K562 (cell line): ENCODE measurements around the gene SHBG. TPM values are rescaled to one million over a fixed set of nuclear protein-coding genes. Genes with fewer than 3 reads are reported as not detected.

Source experiments
- ATAC-seq: fragments of 200-7000 bp; cut with Tn5 transposase; 3 replicates; pipeline ENCODE4 v1.9.1; 2020; ENCODE audit warnings: moderate library complexity
- BruUV-seq: library from RNA; stranded (reverse); fragments of 400-500 nt; replicated peaks from 2 replicates; lab custom pipeline; 2021; lab: Mats Ljungman, UMichigan
- CTCF ChIA-PET: fragments of 300-600 bp; formaldehyde crosslinking; extraction: SDS; loops from one replicate; lab custom pipeline; 2021; ENCODE audit warnings: low intra/inter-chr PET ratio; lab: Yijun Ruan, JAX
- POLR2A ChIA-PET: fragments of 300-600, 350-650 bp; sonication (Branson Sonifier 250); formaldehyde crosslinking; extraction: SDS; loops from one replicate; lab custom pipeline; 2021; ENCODE audit warnings: antibody characterized with exemption, inconsistent platforms; lab: Yijun Ruan, JAX
- DNase-seq, 4 experiments: peaks; one replicate each; pipeline versions ENCODE4 v3.0.0 to v3.0.0-alpha.2; 2011 to 2018; ENCODE audit warnings: low spot score in 3 of 4, mixed read lengths in 3 of 4; ENCODE audit errors: extremely low read depth in 1 of 4
- FAIRE-seq: peaks from 2 replicates; lab custom pipeline; 2011; peaks lifted over from hg19 to GRCh38; lab: Jason Lieb, UNC
- H2AFZ ChIP-seq: 2 replicates; pipeline ENCODE4 v1.6.0; 2011; ENCODE audit warnings: low read depth, low read length, control low read depth, inconsistent platforms
- H3K27ac ChIP-seq: fragments of 200-600 bp; 3 replicates; pipeline ENCODE4 v1.8.0; 2011; ENCODE audit warnings: low read depth, mild to moderate bottlenecking, control low read depth, inconsistent platforms, low read length, moderate library complexity, mixed read lengths; ENCODE audit errors: extremely low read depth
- H3K27me3 ChIP-seq, 2 experiments: fragments of 300-600 bp in 1 of 2; 2 replicates in 1 of 2; 3 replicates in 1 of 2; pipeline versions ENCODE4 v1.6.0 to v1.8.0; 2011; ENCODE audit warnings: inconsistent platforms in 2 of 2, low read length in 2 of 2, mild to moderate bottlenecking in 1 of 2, mixed read lengths in 1 of 2, moderate library complexity in 1 of 2; ENCODE audit not compliant: control insufficient read depth in 2 of 2, insufficient read depth in 2 of 2
- H3K36me3 ChIP-seq: fragments of 300-600 bp; 3 replicates; pipeline ENCODE4 v1.8.0; 2011; ENCODE audit warnings: mild to moderate bottlenecking, low read length, inconsistent platforms; ENCODE audit not compliant: control insufficient read depth, insufficient read depth
- H3K4me1 ChIP-seq, 2 experiments: fragments of 200-600 bp in 1 of 2; replicated peaks in 1 of 2; 2 replicates in 1 of 2; 3 replicates in 1 of 2; pipeline versions ENCODE4 v1.5.1 to v1.8.0; 2011; ENCODE audit warnings: inconsistent platforms in 2 of 2, low read length in 2 of 2, mild to moderate bottlenecking in 1 of 2, mixed read lengths in 1 of 2, moderate library complexity in 1 of 2; ENCODE audit not compliant: control insufficient read depth in 2 of 2, insufficient read depth in 2 of 2
- H3K4me2 ChIP-seq: 2 replicates; pipeline ENCODE4 v1.6.1; 2011; ENCODE audit warnings: low read length, control low read depth, inconsistent platforms, mixed read lengths; ENCODE audit not compliant: insufficient read depth
- H3K4me3 ChIP-seq: fragments of 200-600 bp; sonication (generic), shearing (Covaris generic); 2 replicates; pipeline ENCODE4 v1.5.1; 2016; ENCODE audit warnings: control low read depth, inconsistent platforms
- H3K79me2 ChIP-seq: fragments of 200-600 bp; 3 replicates; pipeline ENCODE4 v1.8.0; 2011; ENCODE audit warnings: low read length, inconsistent platforms; ENCODE audit not compliant: control insufficient read depth, insufficient read depth
- H3K9ac ChIP-seq, 2 experiments: 2 replicates each; pipeline versions ENCODE4 v1.6.0 to v1.6.1; 2011; ENCODE audit warnings: low read depth in 2 of 2, low read length in 2 of 2, control low read depth in 1 of 2, inconsistent platforms in 1 of 2, mild to moderate bottlenecking in 1 of 2, mixed read lengths in 1 of 2; ENCODE audit not compliant: insufficient read depth in 1 of 2
- H3K9me1 ChIP-seq: one replicate; pipeline ENCODE4 v1.6.0; 2011; ENCODE audit warnings: inconsistent platforms, mild to moderate bottlenecking, low read length, moderate library complexity; ENCODE audit not compliant: control insufficient read depth, insufficient read depth
- H3K9me3 ChIP-seq: replicated peaks from 2 replicates; pipeline ENCODE4 v1.5.1; 2011; ENCODE audit warnings: low read depth, low read length, inconsistent platforms; ENCODE audit not compliant: control insufficient read depth, insufficient read depth
- H4K20me1 ChIP-seq: replicated peaks from 2 replicates; pipeline ENCODE4 v1.6.1; 2011; ENCODE audit warnings: low read length, inconsistent platforms, mixed read lengths; ENCODE audit not compliant: control insufficient read depth, insufficient read depth
- ARID1B ChIP-seq: fragments of 450-650 bp; IDR thresholded peaks from 2 replicates; pipeline ENCODE4 v1.6.1; 2016; ENCODE audit warnings: antibody characterized with exemption, mild to moderate bottlenecking, inconsistent platforms
- CBFA2T2 ChIP-seq: fragments of 450-650 bp; conservative IDR thresholded peaks from 2 replicates; pipeline ENCODE4 v1.6.1; 2017; ENCODE audit warnings: mild to moderate bottlenecking
- CBFA2T3 ChIP-seq: fragments of 450-650 bp; IDR thresholded peaks from 2 replicates; pipeline ENCODE4 v1.6.1; 2017
- CREM ChIP-seq: IDR thresholded peaks from 2 replicates; pipeline ENCODE4 v1.6.1; 2014; ENCODE audit warnings: antibody characterized with exemption, low read depth
- HDAC1 ChIP-seq, 2 experiments: fragments of 450-650 bp; IDR thresholded peaks; 2 replicates each; pipeline ENCODE4 v1.6.1; 2016 to 2017; ENCODE audit warnings: inconsistent platforms in 1 of 2, mild to moderate bottlenecking in 1 of 2, moderate library complexity in 1 of 2
- HDAC2 ChIP-seq: fragments of 450-650 bp; IDR thresholded peaks from 2 replicates; pipeline ENCODE4 v1.6.1; 2016; ENCODE audit warnings: mild to moderate bottlenecking
- HNRNPLL ChIP-seq: fragments of 200-400 bp; formaldehyde crosslinking; IDR thresholded peaks from 2 replicates; pipeline ENCODE4 v1.6.1; 2017; ENCODE audit warnings: low read length, low read depth, mild to moderate bottlenecking; ENCODE audit not compliant: poor library complexity, severe bottlenecking
- KDM1A ChIP-seq, 2 experiments: fragments of 450-650 bp; IDR thresholded peaks; 2 replicates each; pipeline ENCODE4 v1.6.1; 2016; ENCODE audit warnings: mild to moderate bottlenecking in 2 of 2
- KLF1 ChIP-seq: fragments of 450-650 bp; IDR thresholded peaks from 2 replicates; pipeline ENCODE4 v1.6.1; 2016; ENCODE audit warnings: missing genetic modification characterization, missing compliant biosample characterization
- PCBP2 ChIP-seq: fragments of 200-400 bp; formaldehyde crosslinking; IDR thresholded peaks from 2 replicates; pipeline ENCODE4 v1.6.1; 2018; ENCODE audit warnings: low read length, low read depth, mild to moderate bottlenecking, moderate library complexity; ENCODE audit not compliant: poor library complexity, severe bottlenecking
- PML ChIP-seq: IDR thresholded peaks from 2 replicates; pipeline ENCODE4 v1.6.1; 2012; ENCODE audit warnings: low read length, inconsistent platforms
- POLR2AphosphoS5 ChIP-seq: IDR thresholded peaks from 2 replicates; pipeline ENCODE4 v1.6.1; 2011; ENCODE audit warnings: mild to moderate bottlenecking, low read depth, low read length, moderate library complexity; ENCODE audit not compliant: control insufficient read depth, insufficient read depth
- PPARD ChIP-seq: fragments of 250-450 bp; sonication (Bioruptor Pico); IDR thresholded peaks from 2 replicates; pipeline ENCODE4 v1.8.0; 2022; ENCODE audit warnings: inconsistent platforms, mild to moderate bottlenecking, moderate library complexity
- TAL1 ChIP-seq: fragments of 450-650 bp; IDR thresholded peaks from 2 replicates; pipeline ENCODE4 v1.6.1; 2016; ENCODE audit warnings: mild to moderate bottlenecking
- ZBTB8A ChIP-seq: fragments of 450-650 bp; IDR thresholded peaks from 2 replicates; pipeline ENCODE4 v1.6.1; 2018; ENCODE audit warnings: mild to moderate bottlenecking, moderate library complexity; ENCODE audit not compliant: partially characterized antibody
- ZNF507 ChIP-seq: conservative IDR thresholded peaks from 2 replicates; pipeline ENCODE4 v1.6.1; 2017; ENCODE audit warnings: missing genetic modification characterization, missing compliant biosample characterization
- WGBS: fragments of 100-300 bp; shearing (Covaris generic); methylation state at CpG from one replicate; pipeline ENCODE4 v1.1.6; 2016; ENCODE audit warnings: low coverage, mixed read lengths; ENCODE audit not compliant: insufficient coverage; ENCODE audit errors: missing lambda C conversion rate; 5-methylcytosine and 5-hydroxymethylcytosine counted together
- in situ Hi-C: fragments of 300-500 bp; cut with MboI; formaldehyde crosslinking; loops from 4 replicates; pipeline ENCODE4 v1.15.0; 2018; ENCODE audit warnings: inconsistent platforms, mixed read lengths
- intact Hi-C: fragments of 100-400 bp; cut with micrococcal nuclease; formaldehyde crosslinking; loops from 2 replicates; pipeline ENCODE4 v1.14.2; 2022
- polyA plus RNA-seq, 8 experiments: library from polyadenylated mRNA; depleted of rRNA in 4 of 8; stranded (reverse) in 5 of 8; unstranded in 3 of 8; fragments of >200 nt; fragmentation: Nextera tagmentation in 2 of 8; fragmentation: Illumina TruSeq in 1 of 8; extraction: Ambion mirVana in 2 of 8; extraction: Trizol in 1 of 8; gene quantifications; 2 replicates each; pipeline versions ENCODE4 v1.2.1 to v1.2.3, GENCODE V29; 2011 to 2014; ENCODE audit warnings: inconsistent platforms in 1 of 8, missing spikeins in 1 of 8
- total RNA-seq, 7 experiments: library from RNA; depleted of rRNA in 6 of 7; stranded (reverse); fragments of >200 nt in 6 of 7; fragmentation: Illumina TruSeq in 2 of 7; extraction: Trizol in 2 of 7; gene quantifications; 2 replicates each; pipeline versions ENCODE4 v1.2.1 to v1.2.3, GENCODE V29; 2011 to 2021; ENCODE audit warnings: low replicate concordance in 1 of 7
- TF ChIP-seq, protein P1 (sequence below): fragments of 450-650 bp; IDR thresholded peaks from 2 replicates; pipeline ENCODE4 v1.6.1; 2018; ENCODE audit warnings: mild to moderate bottlenecking, low read depth; ENCODE audit not compliant: partially characterized antibody
- TF ChIP-seq, protein P2 (sequence below): fragments of 200-800 bp; sonication (Bioruptor generic); IDR thresholded peaks from 2 replicates; pipeline ENCODE4 v1.6.1; 2016; ENCODE audit warnings: missing genetic modification characterization, missing compliant biosample characterization

SHBG gene
- total and polyA plus RNA-seq, 9 of the 15 experiments (the other 6 are each of a cell fraction or from before 2014, with no cell fraction given): not detected

DNA sequence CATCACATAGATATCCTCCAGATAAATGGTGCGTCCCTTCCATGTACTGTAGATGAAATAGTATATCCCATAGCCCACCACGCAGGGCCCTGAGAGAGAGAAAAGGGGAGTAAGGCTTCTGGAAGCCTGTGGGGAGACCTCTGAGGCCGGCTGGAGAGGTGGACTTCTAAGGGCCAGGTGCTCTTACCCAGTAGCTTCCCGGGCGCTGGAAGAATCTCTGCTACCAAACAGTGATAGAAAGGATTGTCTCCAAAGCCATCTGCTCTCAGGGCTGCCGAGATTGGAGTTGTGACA lies 3.0 kb upstream of the SHBG start:
- in situ Hi-C loops (no loop called here), intact Hi-C loops (no loop called here)
- DNase-seq (no peak), ATAC-seq (no peak), FAIRE-seq (no peak)
- no peaks in the 10 kb centered on the region for H3K27me3 ChIP-seq
- H4K20me1 ChIP-seq: no peaks in the 10 kb centered on the region
- H3K4me1 ChIP-seq: peaks cover 0 to 17% of the 10 kb centered on the region in 2 experiments; a peak in 4 of 5 replicates
- peak overlapping the region in 1 of 2 experiments; percentile 92; a peak in 2 of 4 replicates for H3K9ac ChIP-seq
- BruUV-seq: no TSS peak
- H3K9me3 ChIP-seq: no peaks in the 10 kb centered on the region
- H3K27ac ChIP-seq: no peak overlapping the region
- no peak overlapping the region for H2AFZ ChIP-seq
- CTCF ChIA-PET: no interaction called here
- H3K79me2 ChIP-seq: no peaks in the 10 kb centered on the region
- POLR2A ChIA-PET: interaction anchor here (0.7 to 3.5 kb wide), 5 partner anchors 9 to 60 kb away, joined by 3 to 38 read pairs (median 5); partner anchors contain the start of genes FXR2, TP53 and WRAP53
- H3K36me3 ChIP-seq: no peaks in the 10 kb centered on the region
- WGBS: 0% methylated on average over 3 of the region's 6 CpGs
- H3K9me1 ChIP-seq: no peaks in the 10 kb centered on the region
- peak overlapping the region; percentile 77 for H3K4me2 ChIP-seq
- peak overlapping the region; percentile 51 for H3K4me3 ChIP-seq
- no peak for TF ChIP-seq ZBTB8A
- 0 out of 2 replicates have a peak, but pooled peaks have one; percentile 26 for TF ChIP-seq PML
- TF ChIP-seq, protein P1, sequence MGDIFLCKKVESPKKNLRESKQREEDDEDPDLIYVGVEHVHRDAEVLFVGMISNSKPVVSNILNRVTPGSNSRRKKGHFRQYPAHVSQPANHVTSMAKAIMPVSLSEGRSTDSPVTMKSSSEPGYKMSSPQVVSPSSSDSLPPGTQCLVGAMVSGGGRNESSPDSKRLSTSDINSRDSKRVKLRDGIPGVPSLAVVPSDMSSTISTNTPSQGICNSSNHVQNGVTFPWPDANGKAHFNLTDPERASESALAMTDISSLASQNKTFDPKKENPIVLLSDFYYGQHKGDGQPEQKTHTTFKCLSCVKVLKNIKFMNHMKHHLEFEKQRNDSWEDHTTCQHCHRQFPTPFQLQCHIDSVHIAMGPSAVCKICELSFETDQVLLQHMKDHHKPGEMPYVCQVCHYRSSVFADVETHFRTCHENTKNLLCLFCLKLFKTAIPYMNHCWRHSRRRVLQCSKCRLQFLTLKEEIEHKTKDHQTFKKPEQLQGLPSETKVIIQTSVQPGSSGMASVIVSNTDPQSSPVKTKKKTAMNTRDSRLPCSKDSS: no peak
- TF ChIP-seq KLF1: no peak
- TF ChIP-seq TAL1: peak; percentile 55
- no peak for TF ChIP-seq ZNF507
- peak in 1 of 2 experiments; percentile 67; a peak in 2 of 4 replicates for TF ChIP-seq HDAC1 (IDR thresholded peaks at IDR 0.05)
- peak; percentile 57; the same call in 1 of the 2 replicates for TF ChIP-seq HDAC2
- peak; percentile 83 for TF ChIP-seq CBFA2T3
- TF ChIP-seq POLR2AphosphoS5: peak; percentile 42; the same call in 1 of the 2 replicates
- TF ChIP-seq HNRNPLL: no peak
- peak; percentile 68 for TF ChIP-seq CBFA2T2
- TF ChIP-seq CREM: 0 out of 2 replicates have a peak, but pooled peaks have one; percentile 9
- TF ChIP-seq KDM1A (IDR thresholded peaks at IDR 0.05): peak; percentile 98
- TF ChIP-seq, protein P2, sequence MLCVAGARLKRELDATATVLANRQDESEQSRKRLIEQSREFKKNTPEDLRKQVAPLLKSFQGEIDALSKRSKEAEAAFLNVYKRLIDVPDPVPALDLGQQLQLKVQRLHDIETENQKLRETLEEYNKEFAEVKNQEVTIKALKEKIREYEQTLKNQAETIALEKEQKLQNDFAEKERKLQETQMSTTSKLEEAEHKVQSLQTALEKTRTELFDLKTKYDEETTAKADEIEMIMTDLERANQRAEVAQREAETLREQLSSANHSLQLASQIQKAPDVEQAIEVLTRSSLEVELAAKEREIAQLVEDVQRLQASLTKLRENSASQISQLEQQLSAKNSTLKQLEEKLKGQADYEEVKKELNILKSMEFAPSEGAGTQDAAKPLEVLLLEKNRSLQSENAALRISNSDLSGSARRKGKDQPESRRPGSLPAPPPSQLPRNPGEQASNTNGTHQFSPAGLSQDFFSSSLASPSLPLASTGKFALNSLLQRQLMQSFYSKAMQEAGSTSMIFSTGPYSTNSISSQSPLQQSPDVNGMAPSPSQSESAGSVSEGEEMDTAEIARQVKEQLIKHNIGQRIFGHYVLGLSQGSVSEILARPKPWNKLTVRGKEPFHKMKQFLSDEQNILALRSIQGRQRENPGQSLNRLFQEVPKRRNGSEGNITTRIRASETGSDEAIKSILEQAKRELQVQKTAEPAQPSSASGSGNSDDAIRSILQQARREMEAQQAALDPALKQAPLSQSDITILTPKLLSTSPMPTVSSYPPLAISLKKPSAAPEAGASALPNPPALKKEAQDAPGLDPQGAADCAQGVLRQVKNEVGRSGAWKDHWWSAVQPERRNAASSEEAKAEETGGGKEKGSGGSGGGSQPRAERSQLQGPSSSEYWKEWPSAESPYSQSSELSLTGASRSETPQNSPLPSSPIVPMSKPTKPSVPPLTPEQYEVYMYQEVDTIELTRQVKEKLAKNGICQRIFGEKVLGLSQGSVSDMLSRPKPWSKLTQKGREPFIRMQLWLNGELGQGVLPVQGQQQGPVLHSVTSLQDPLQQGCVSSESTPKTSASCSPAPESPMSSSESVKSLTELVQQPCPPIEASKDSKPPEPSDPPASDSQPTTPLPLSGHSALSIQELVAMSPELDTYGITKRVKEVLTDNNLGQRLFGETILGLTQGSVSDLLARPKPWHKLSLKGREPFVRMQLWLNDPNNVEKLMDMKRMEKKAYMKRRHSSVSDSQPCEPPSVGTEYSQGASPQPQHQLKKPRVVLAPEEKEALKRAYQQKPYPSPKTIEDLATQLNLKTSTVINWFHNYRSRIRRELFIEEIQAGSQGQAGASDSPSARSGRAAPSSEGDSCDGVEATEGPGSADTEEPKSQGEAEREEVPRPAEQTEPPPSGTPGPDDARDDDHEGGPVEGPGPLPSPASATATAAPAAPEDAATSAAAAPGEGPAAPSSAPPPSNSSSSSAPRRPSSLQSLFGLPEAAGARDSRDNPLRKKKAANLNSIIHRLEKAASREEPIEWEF (CRISPR knock-in tag): no peak
- TF ChIP-seq PCBP2: no peak
- no peak for TF ChIP-seq PPARD
- 0 out of 2 replicates have a peak, but pooled peaks have one; percentile 39 for TF ChIP-seq ARID1B
